ENCODE measurements around the gene LEO1.
"Not testable (repeated sequence)": the region's sequence is repeated elsewhere in the genome, so short reads cannot be mapped to it uniquely, and the experiment has no call there.

The LEO1 gene

GRCh38 chr15:52003089-52003488 lies 31.5 kb upstream of the LEO1 start:
- DNase-seq, result not testable (repeated sequence)

GRCh38 chr15:52002351-52002750 lies 30.8 kb upstream of the LEO1 start:
- DNase-seq, result no peak

- no peak for DNase-seq
These were observed 21.4 kb upstream of the LEO1 start for GRCh38 chr15:51992953-51993352.

- DNase-seq, result no peak
These were observed 19.6 kb upstream of the LEO1 start for GRCh38 chr15:51991141-51991540.

- no peak for DNase-seq
These were observed 11.2 kb upstream of the LEO1 start for GRCh38 chr15:51982770-51983103.

GRCh38 chr15:51982013-51982769 lies 10.6 kb upstream of the LEO1 start:
- no peak for DNase-seq

GRCh38 chr15:51973775-51974174 lies 2.2 kb upstream of the LEO1 start:
- no peak for DNase-seq

GRCh38 chr15:51973220-51973619 lies 1.6 kb upstream of the LEO1 start:
- DNase-seq, result no peak

- DNase-seq, result no peak
These were observed 575 bp downstream of the LEO1 start for GRCh38 chr15:51971032-51971374.

GRCh38 chr15:51970132-51970817 lies 1.3 kb downstream of the LEO1 start:
- DNase-seq, result no peak

GRCh38 chr15:51969728-51970127 lies 1.9 kb downstream of the LEO1 start:
- no peak for DNase-seq

GRCh38 chr15:51967583-51967982 lies 4.0 kb downstream of the LEO1 start:
- DNase-seq, result no peak

- DNase-seq, result no peak
These were observed 5.4 kb downstream of the LEO1 start for GRCh38 chr15:51966192-51966591.

- DNase-seq, result no peak
These were observed 5.9 kb downstream of the LEO1 start for GRCh38 chr15:51965691-51966090.

GRCh38 chr15:51955504-51955903 lies 16.1 kb downstream of the LEO1 start:
- no peak for DNase-seq

GRCh38 chr15:51952805-51953204 lies 18.8 kb downstream of the LEO1 start:
- no peak for DNase-seq

- no peak for DNase-seq
These were observed 24.5 kb downstream of the LEO1 start for GRCh38 chr15:51947124-51947523.

- no peak for DNase-seq
These were observed 32.4 kb downstream of the LEO1 start for GRCh38 chr15:51939216-51939615.

- no peak for DNase-seq
These were observed 33.3 kb downstream of the LEO1 start for GRCh38 chr15:51938286-51938685.

- no peak for DNase-seq
These were observed 35.5 kb downstream of the LEO1 start for GRCh38 chr15:51936105-51936478.

GRCh38 chr15:51935466-51936104 lies 36.0 kb downstream of the LEO1 start:
- DNase-seq, result no peak

- DNase-seq, result no peak
These were observed 39.4 kb downstream of the LEO1 start for GRCh38 chr15:51932161-51932560.

GRCh38 chr15:51931638-51932037 lies 39.9 kb downstream of the LEO1 start:
- DNase-seq, result no peak

GRCh38 chr15:51931016-51931415 lies 40.6 kb downstream of the LEO1 start:
- DNase-seq, result no peak
